Skeletal muscle cell (primary cell): ENCODE data around the gene PSMB11.

Source experiments
- DNase-seq: peaks from one replicate; pipeline ENCODE4 v3.0.0-alpha.2; 2010; ENCODE audit warnings: low read depth
- H3K4me3 ChIP-seq: 2 replicates; pipeline ENCODE4 v1.5.1; 2011; ENCODE audit warnings: low read depth, mild to moderate bottlenecking, control low read depth, low read length, moderate library complexity

The PSMB11 gene

GRCh38 chr14:23056145-23056955, 14.3 kb downstream of the PSMB11 start:
- no peak for DNase-seq
- peak overlapping the region; percentile 59 for H3K4me3 ChIP-seq

GRCh38 chr14:23056956-23057756, 15.1 kb downstream of the PSMB11 start, which contains the start of gene CDH24:
TSS of gene CDH24 (minus strand) at chr14:23057520. CDS start at chr14:23055733, 1,787 bp downstream.
- DNase-seq, result no peak
- peak within 1 kb of the TSS; percentile 59 for H3K4me3 ChIP-seq

- H3K4me3 ChIP-seq, result peak overlapping the region; percentile 59
- peak; percentile 31 for DNase-seq
Measured at GRCh38 chr14:23057757-23058653, 16.0 kb downstream of the PSMB11 start.

- no peak for DNase-seq
- H3K4me3 ChIP-seq, result no peak overlapping the region
Measured at GRCh38 chr14:23058654-23059504, 16.9 kb downstream of the PSMB11 start.

DNA sequence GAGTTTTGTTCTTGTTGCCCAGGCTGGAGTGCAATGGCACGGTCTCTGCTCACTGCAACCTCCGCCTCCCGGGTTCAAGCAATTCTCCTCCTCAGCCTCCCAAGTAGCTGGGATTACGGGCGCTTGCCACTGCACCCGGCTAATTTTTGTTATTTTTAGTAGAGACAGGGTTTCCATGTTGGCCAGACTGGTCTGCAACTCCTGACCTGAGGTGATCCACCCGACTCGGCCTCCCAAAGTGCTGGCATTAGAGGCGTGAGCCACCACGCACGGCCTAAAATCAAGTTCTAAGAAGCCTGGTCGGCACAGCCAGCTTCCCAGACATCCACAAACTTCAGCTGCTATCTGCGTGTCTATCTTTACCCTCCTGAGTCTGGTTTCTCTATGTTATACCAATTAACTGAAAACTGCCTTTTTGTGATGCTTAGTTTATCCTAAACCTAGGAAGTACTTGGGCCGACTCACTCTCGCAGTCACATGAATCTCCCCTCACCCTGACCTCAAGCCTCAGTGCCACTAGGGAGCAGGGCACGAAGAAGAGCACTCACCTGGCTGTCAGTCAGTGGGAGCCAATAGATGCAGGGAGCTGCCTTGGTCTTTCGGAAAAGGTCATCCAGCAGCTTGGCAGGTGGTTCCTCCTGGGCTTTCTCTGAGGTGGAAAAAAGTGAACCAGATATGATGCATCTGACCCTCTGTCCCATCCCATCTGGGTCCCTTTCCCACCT, 18.7 kb downstream of the PSMB11 start:
- DNase-seq, result no peak
- H3K4me3 ChIP-seq, result no peak overlapping the region

DNA sequence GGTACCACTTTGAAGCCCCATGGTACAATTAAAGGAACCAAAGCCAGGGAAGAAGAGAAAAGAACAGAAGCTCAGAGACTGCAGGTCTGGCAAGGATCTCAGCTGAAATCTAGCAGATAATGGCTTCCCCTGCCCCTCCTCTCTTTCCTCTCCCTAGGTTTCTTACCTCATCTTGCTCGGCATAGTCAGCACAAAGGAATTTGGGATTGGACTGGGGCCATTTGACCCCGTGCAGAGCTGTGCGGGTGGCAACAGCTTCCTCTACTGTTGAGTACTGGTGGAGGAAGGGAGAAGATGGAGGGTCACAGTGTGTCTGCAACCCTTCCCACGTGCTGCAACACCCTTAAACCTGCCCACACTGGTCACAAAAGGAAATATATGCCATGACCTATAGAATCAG, 20.0 kb downstream of the PSMB11 start:
- peak; percentile 83 for DNase-seq
- H3K4me3 ChIP-seq, result no peak overlapping the region

GRCh38 chr14:23063601-23064000, 21.6 kb downstream of the PSMB11 start:
- DNase-seq, result no peak
- H3K4me3 ChIP-seq, result no peak overlapping the region

DNA sequence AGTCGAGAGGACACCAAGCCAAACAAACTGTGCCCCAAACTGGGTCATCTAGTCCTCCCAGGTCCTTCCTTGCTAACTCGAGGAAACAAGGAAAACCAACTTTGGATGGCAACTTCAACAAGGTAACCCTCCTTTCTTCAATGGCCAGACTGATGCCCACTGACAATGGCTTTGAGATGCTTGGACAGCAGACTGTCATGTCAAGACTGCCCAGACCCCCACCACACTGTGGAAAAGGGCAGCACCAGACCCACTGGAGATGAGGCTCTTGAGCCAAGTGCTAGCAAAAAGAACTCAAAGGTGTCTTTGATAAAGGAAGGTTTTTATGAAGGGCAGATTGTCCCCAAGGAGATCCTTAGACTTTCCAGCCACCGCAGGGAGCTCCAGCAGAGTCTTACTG, 24.4 kb downstream of the PSMB11 start:
- no peak overlapping the region for H3K4me3 ChIP-seq
- no peak for DNase-seq

DNA sequence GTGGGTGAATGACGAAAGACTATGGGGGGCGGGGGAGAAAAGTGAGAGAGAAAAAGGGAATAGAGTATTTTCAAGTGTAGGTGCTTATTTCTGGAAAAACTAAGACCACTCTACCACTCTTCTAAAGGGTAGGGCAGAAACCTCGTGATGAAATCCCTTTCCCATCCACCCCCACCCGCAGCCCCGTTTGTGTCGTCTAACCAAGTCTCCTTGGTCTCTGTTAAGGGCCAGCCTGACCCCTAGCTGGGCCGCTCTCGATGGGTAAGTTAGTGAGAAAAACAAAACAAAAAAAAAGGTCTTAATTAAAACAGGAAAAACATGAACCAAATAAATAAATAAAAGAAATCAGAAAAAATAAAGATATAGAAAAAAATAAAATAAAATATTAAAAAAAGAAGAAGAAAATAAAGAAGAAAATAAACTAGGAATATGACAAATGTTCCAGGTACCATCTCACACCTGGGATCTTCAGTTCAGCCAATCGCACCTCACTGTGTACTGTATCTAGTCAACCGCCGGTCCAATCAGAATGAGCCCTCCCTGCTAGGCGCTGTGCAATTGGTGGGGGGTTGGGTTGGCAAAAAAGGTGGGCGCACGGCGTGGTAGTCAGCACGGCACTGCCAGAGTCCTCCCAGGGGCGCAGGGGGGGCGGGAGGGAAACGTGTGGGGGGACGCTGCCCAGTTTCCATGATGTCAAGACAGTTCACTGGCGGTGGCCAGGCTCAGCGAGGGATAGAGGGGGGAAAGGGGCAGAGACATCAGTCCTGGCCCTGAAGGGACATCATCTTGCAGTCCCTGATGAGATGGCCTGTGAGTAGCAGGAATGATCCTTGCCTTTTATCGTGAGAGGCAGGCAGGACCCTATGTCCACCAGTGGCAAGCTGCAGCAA, 25.1 kb downstream of the PSMB11 start:
- no peak for DNase-seq
- no peak overlapping the region for H3K4me3 ChIP-seq

GRCh38 chr14:23067847-23068788, 26.1 kb downstream of the PSMB11 start:
- no peak for DNase-seq
- H3K4me3 ChIP-seq, result no peak overlapping the region

GRCh38 chr14:23068789-23069412, 26.9 kb downstream of the PSMB11 start:
- H3K4me3 ChIP-seq, result no peak overlapping the region
- DNase-seq, result peak; percentile 69

- H3K4me3 ChIP-seq, result no peak overlapping the region
- DNase-seq, result no peak
Measured at GRCh38 chr14:23069413-23069806, 27.4 kb downstream of the PSMB11 start.

DNA sequence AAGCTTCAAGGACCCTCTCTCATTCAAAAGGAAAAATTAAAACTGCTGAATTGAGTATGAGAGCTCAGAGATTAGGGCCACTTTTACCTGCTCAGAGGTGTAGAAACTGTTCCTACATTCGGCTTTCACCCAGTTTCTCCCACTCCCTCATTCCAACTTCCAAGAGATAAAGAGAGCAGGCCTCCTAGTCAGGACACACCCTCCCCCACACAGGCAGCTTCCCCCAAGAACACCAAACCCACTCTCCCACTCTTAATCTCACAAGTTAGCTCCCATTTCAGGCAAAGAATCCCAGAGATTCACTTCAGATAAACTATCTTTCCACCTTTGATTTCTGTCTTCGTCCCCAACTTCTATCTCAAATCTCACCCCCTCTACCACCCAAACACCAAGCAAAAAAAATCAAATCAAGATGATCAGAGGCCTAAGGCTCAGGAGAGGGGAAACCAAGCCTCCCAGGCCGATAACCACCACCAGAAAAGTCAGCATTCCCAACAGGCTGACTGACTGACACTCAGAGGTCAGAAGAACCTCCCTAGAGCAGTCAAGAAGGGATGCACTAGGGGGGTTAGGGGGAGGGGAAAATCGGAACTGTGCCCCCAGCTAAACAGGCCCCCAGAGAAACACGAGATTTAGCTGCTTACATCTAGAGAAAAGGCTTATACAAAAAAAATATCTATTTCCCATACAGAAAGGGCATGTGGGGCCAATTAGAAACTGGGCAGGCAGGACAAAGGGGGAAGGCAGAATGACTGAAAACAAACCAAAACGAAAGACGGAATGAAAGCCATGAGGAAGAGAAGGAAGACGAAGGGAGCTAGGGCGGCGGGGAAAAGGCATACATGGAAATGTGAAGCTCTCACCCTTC, 28.5 kb downstream of the PSMB11 start:
- H3K4me3 ChIP-seq, result peak overlapping the region; percentile 61
- no peak for DNase-seq

DNA sequence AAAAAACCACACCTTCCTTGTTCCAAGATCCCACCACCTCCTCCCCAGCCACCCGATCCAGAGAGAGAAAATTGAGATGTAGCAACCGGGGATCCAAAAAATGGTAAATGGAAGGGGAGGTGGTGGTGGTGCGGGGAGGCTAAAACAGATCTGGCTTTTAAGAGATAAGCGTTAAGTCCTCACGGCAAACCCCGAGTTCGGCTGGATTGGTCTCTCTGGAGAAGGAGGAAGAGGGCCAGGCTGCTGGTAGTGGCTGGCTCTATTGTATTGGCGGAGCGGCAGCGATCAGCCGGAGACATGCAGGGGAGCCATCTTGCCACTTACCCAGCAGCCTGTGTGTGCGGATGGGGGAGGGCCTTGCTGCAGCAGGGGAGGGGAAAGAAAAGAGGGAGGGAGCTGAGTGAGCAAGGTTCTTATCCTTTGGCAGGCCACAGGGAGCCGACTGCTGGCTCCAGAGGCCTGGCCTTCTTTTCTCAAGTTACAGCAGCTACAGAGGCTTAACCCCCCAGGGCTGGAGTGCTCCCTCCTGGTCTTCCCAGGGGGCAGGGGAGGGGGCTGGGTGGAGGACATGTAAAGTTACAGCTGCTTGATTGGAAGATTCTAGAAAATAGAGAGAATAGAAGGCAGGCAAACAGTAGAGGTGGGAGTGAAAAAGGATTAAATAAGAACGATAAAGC, 29.4 kb downstream of the PSMB11 start:
- H3K4me3 ChIP-seq, result peak overlapping the region; percentile 61
- DNase-seq, result peak; percentile 86
